Mucosa of gallbladder (tissue), 1 donor: Measurements from ENCODE around the gene LPP. TPM values are rescaled to one million over a fixed set of nuclear protein-coding genes. Genes with fewer than 3 reads are reported as not detected.

Source experiments
- DNase-seq: peaks from one replicate; pipeline ENCODE4 v3.0.0-alpha.2; 2020; ENCODE audit warnings: low spot score
- total RNA-seq: library from RNA; stranded (reverse); gene quantifications from one replicate; pipeline ENCODE4 v1.2.1, GENCODE V29; 2021
- donor health status: DM: no; HTN: no; CAD: no.

The LPP gene
- total RNA-seq, 1 donor from 2014 or later: 478 TPM

- no peak for DNase-seq
Observed at GRCh38 chr3:188360364-188360881, 206.5 kb downstream of the LPP start.

DNA sequence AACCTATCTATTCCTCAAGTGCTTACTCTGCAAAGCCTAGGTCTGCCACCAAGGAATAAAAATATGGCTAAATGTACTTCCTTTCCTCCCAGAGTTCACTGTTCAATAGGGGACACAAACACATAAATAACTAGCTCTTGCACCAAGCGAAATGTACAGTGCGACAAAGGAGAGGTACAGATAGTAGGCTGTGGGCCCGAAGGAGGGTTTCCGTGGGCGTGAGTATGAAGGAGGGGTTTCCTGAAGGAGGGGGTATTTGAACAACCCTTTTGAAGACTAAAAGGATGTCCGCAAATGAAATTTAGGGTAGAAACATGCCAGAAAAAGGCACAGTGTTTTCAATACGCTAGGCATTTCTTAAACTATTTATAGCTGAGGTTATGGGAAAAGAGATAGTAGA is 207.9 kb downstream of the LPP start:
- no peak for DNase-seq

GRCh38 chr3:188362405-188362831 is 208.5 kb downstream of the LPP start:
- DNase-seq: peak; percentile 50

- no peak for DNase-seq
Observed at GRCh38 chr3:188365184-188365583, 211.2 kb downstream of the LPP start.

GRCh38 chr3:188365988-188366698 is 212.2 kb downstream of the LPP start:
- no peak for DNase-seq

DNA sequence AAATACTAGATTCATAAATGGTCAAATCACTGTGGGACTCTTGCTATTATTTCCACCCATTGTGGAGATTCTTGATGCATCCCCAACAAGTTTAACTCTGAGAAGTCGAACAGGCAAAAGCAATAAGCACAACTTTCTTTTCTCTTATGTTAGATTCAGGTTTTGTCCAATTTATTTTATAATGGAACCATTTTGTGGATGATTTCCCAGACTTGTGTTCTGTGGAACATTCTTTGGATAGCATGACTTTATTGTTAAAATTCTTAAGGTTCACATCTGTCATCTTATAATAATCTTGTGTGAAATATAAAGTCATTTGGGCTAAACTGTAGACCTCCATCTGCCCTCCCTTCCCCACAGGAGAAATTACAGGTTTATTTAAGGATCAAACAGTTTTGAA is 213.7 kb downstream of the LPP start:
- no peak for DNase-seq

DNA sequence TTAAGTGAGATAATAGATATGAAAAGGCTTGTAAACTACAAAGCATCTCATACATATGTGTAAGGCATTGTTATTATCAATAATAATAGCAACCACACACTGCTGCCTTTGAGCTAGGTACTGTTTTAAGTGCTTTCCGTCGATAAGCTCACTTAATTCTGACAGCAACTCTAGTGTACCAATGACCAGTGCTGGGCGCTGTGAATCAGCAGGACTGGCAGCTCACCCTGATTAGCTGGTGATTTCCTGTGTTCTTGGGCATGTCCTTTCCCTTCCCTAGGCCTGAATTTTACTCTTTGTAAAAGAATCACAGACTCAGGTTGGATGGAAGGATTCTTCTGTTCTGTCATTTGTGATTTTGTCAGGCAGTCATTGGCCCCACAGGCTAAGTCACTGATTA is 215.6 kb downstream of the LPP start:
- DNase-seq: no peak

- no peak for DNase-seq
Observed at GRCh38 chr3:188370081-188370830, 216.3 kb downstream of the LPP start.

DNA sequence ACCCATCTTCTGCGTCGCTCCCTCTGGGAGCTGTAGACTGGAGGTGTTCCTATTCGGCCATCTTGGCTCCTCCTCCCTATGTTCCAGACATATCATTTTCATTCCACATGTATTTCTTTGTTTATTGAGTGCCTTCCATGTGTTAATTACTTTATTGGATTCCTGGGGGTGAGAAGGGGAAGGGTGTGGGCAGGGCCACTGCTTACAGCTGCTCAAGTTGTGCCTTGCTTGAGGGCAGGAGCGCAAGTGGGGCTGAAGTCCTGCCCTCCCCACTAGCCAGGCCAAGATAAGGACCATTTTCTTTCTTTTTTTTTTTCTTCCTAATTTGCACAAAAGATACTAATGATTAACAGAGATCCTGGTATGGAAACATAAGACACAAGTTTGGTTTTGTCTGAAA is 224.8 kb downstream of the LPP start:
- DNase-seq: no peak

DNA sequence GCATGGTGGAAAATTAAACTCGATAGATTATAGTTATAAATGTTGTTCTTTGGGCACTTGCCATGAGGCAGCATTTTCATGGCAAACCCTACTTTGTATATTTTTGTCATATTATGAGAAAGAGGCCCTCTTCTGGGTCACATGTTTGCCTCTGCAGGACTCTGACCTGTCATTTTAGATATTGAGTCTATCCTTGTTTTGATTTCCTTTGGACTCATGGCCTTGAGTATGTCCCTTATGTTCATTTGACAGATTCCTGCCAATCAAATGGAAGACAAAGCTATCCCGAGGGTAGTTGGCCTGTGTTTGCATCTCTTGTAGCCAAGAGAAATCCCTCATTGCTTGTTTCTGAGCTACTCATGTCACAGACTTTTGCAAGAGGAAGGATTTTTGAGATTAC is 226.3 kb downstream of the LPP start:
- no peak for DNase-seq

GRCh38 chr3:188380722-188381121 is 226.8 kb downstream of the LPP start:
- no peak for DNase-seq

DNA sequence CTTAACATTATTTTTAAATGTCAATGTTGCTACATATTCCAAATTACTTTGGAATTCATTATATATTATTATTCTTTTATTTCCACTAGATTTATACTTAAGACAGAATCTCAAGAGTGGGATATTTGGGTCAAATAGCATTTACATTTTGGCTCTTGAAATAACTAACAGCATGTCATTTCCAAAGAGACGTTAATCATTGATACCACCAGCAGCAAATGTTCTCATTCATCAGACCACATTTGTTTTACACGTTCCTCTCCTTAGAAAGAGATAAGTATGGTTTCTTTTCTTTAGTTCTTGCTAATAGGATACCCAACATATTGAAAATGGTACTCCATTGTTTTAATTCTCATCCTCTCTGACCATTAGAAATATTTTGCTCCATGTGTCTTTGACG is 229.8 kb downstream of the LPP start:
- no peak for DNase-seq

DNA sequence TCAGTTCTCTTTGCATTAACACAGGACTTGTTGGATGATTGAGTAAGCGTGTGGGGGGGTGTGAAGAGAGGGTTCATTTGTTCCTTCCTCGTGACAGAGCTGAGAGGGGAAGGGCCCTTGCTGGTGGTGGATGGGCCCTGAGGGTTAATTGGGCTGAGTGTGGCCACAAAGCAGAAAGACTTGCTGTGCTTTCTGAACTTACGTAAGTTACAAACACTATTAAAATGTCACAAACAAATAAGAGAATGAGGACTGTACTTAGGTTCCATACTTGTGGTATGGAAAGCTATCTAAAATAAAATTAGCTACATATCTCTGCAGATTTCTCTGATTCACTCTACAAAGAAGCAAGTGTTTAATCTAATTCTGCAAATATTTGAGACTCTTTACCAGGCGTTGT is 231.3 kb downstream of the LPP start:
- no peak for DNase-seq

GRCh38 chr3:188389711-188390342 is 235.9 kb downstream of the LPP start:
- DNase-seq: peak; percentile 59

GRCh38 chr3:188390343-188390718 is 236.4 kb downstream of the LPP start:
- DNase-seq: no peak

DNA sequence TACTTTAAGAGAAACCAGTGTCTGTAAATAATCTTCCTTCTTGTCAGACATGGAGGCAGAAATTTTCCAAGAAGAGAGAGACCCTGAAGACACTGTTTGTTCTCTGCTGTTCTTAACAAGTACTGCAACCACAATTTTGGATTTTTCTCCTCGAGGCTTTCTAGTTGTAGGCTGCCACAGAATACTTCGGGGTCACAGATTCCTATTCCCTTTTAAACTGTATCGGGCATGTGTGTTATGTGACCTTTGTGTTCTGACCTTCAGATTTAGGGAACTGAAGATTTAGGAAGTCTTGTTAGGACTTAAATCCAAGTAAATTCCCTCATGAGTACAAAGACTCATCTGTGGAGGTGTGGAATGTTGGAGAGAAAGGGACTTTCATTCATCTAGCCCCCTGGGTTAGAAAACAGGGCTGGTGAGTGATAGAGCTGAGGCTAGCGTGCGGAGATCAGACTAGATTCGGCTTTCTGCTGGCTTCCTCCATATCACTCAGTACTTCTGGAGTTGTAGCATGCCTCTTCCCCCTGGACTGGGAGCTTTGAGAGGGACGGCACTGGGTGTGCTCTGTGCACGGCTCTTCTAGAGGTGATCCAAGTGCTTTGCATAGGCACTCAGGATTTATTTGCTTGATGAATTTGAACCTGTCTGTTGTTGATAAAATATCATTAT is 237.0 kb downstream of the LPP start:
- DNase-seq: no peak

- no peak for DNase-seq
Observed at GRCh38 chr3:188391592-188391991, 237.6 kb downstream of the LPP start.

- no peak for DNase-seq
Observed at GRCh38 chr3:188392076-188392475, 238.1 kb downstream of the LPP start.

DNA sequence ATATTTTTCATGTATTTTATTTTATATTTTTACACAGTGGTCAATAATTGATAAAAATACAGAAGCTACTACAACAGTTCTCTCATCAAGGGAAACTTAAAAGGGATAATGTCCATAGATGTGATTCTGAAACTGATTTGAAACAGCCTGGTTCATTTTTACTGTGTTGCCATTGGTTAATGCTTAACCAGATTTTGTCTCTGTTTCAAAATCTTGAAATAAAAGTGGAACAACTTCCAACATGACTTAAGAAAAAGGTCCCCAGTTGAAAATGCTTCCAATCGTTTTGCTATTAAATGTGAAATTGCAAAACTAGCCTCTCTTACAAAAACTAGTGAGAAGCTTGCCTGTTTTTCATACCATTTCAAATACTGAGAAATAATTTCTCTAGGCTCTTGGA is 240.7 kb downstream of the LPP start:
- no peak for DNase-seq

- no peak for DNase-seq
Observed at GRCh38 chr3:188396251-188396650, 242.3 kb downstream of the LPP start.

DNA sequence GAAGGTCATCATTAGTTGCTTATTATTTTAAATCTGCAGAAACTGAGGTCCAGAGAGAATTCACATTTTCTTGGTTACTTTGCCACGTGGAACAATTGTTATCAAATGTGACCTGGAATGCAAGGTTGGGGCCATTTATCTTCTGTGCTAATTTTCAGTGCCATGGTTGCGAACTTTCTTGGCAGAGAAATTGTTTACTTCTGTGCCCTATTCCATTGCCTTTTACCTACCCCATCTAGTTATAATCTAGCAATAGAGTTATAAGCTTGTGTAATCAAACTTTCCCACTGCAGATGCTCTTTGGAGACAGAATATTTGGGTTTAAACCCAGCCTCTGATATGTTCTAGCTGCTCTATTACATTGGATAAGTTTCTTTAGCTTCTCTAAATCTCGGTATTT is 242.9 kb downstream of the LPP start:
- DNase-seq: no peak
